GM12878 (cell line): Measurements from ENCODE around the gene TMED3. TPM values are rescaled to one million over a fixed set of nuclear protein-coding genes. Genes with fewer than 3 reads are reported as not detected.

ENCODE experiments used
- ATAC-seq: fragments of 200-7000 bp; cut with Tn5 transposase; 3 replicates; pipeline ENCODE4 v1.9.1; 2020; ENCODE audit warnings: mild to moderate bottlenecking, moderate library complexity
- BruUV-seq: library from RNA; stranded (reverse); fragments of 400-500 nt; replicated peaks from 2 replicates; lab custom pipeline; 2021; lab: Mats Ljungman, UMichigan
- CTCF ChIA-PET: fragments of 300-600 bp; sonication (Branson Sonifier 250); formaldehyde crosslinking; extraction: SDS; loops from one replicate; lab custom pipeline; 2021; ENCODE audit warnings: inconsistent platforms; lab: Yijun Ruan, JAX
- POLR2A ChIA-PET: fragments of 350-600 bp; formaldehyde crosslinking; extraction: SDS; loops from one replicate; lab custom pipeline; 2021; ENCODE audit warnings: inconsistent platforms; lab: Charles Lee
- RAD21 ChIA-PET: fragments of 300-600 bp; sonication (Branson Sonifier 250); formaldehyde crosslinking; loops from one replicate; lab custom pipeline; 2023; ENCODE audit warnings: antibody characterized with exemption; ENCODE audit not compliant: unreplicated experiment; lab: Charles Lee
- SMC1A ChIA-PET: fragments of 300-600 bp; sonication (Branson Sonifier 250); formaldehyde crosslinking; loops from one replicate; lab custom pipeline; 2023; ENCODE audit not compliant: unreplicated experiment, uncharacterized antibody; lab: Charles Lee
- DNase-seq: peaks from one replicate; pipeline ENCODE4 v3.0.0-alpha.2; 2011; ENCODE audit warnings: low read depth, low spot score
- FAIRE-seq: peaks from 3 replicates; lab custom pipeline; 2011; peaks lifted over from hg19 to GRCh38; lab: Jason Lieb, UNC
- H2AFZ ChIP-seq: 2 replicates; pipeline ENCODE4 v1.6.0; 2011; ENCODE audit warnings: low read depth, low read length, control low read depth; ENCODE audit not compliant: control insufficient read depth
- H3K27ac ChIP-seq: 2 replicates; pipeline ENCODE4 v1.5.1; 2011; ENCODE audit warnings: control low read depth; ENCODE audit not compliant: control insufficient read depth, insufficient read depth
- H3K27me3 ChIP-seq, 2 experiments: replicated peaks in 1 of 2; 2 replicates each; pipeline versions ENCODE4 v1.6.0 to v1.6.1; 2011; ENCODE audit warnings: low read length in 1 of 2; ENCODE audit not compliant: control insufficient read depth in 2 of 2, insufficient read depth in 2 of 2
- H3K36me3 ChIP-seq, 2 experiments: 2 replicates each; pipeline ENCODE4 v1.5.1; 2011; ENCODE audit warnings: low read length in 1 of 2; ENCODE audit not compliant: control insufficient read depth in 2 of 2, insufficient read depth in 2 of 2
- H3K4me1 ChIP-seq: 2 replicates; pipeline ENCODE4 v1.6.1; 2011; ENCODE audit warnings: mild to moderate bottlenecking, low read length, moderate library complexity, mixed read lengths; ENCODE audit not compliant: control insufficient read depth, insufficient read depth
- H3K4me2 ChIP-seq: 2 replicates; pipeline ENCODE4 v1.6.0; 2011; ENCODE audit warnings: control low read depth; ENCODE audit not compliant: control insufficient read depth, insufficient read depth
- H3K4me3 ChIP-seq: fragments of 200-600 bp; sonication (generic); 2 replicates; pipeline ENCODE4 v1.5.1; 2016
- H3K79me2 ChIP-seq: 2 replicates; pipeline ENCODE4 v1.6.0; 2011; ENCODE audit warnings: low read length; ENCODE audit not compliant: control insufficient read depth, insufficient read depth
- H3K9ac ChIP-seq: 2 replicates; pipeline ENCODE4 v1.8.0; 2011; ENCODE audit warnings: low read length, control low read depth, mixed read lengths; ENCODE audit not compliant: control insufficient read depth, insufficient read depth
- H3K9me3 ChIP-seq: replicated peaks from 3 replicates; pipeline ENCODE4 v1.5.1; 2011; ENCODE audit warnings: mild to moderate bottlenecking, low read length; ENCODE audit not compliant: control insufficient read depth, insufficient read depth
- H4K20me1 ChIP-seq: 2 replicates; pipeline ENCODE4 v1.6.0; 2011; ENCODE audit not compliant: control insufficient read depth, insufficient read depth
- BCL3 ChIP-seq: IDR thresholded peaks from 2 replicates; pipeline ENCODE4 v1.6.1; 2011; ENCODE audit warnings: borderline replicate concordance, low read depth, mild to moderate bottlenecking, moderate library complexity, low read length; ENCODE audit not compliant: insufficient read depth, poor library complexity, severe bottlenecking
- IRF5 ChIP-seq: fragments of 450-650 bp; IDR thresholded peaks from 2 replicates; pipeline ENCODE4 v1.6.1; 2017; ENCODE audit warnings: borderline replicate concordance
- NKRF ChIP-seq: fragments of 450-650 bp; conservative IDR thresholded peaks from 2 replicates; pipeline ENCODE4 v1.6.1; 2017; ENCODE audit warnings: mild to moderate bottlenecking, moderate library complexity
- RELB ChIP-seq: fragments of 450-650 bp; IDR thresholded peaks from 2 replicates; pipeline ENCODE4 v1.6.1; 2017; ENCODE audit warnings: low read depth, mild to moderate bottlenecking, moderate library complexity
- RFX5 ChIP-seq: IDR thresholded peaks from 2 replicates; pipeline ENCODE4 v1.6.1; 2011; ENCODE audit warnings: low read depth, low read length, improper control_type of control experiment
- SMAD5 ChIP-seq: IDR thresholded peaks from 2 replicates; pipeline ENCODE4 v1.6.1; 2016; ENCODE audit warnings: antibody characterized with exemption, low read depth
- SRF ChIP-seq, 2 experiments: IDR thresholded peaks; 2 replicates each; pipeline ENCODE4 v1.6.1; 2011; ENCODE audit warnings: low read depth in 2 of 2, low read length in 2 of 2, mild to moderate bottlenecking in 1 of 2, moderate library complexity in 1 of 2
- SUZ12 ChIP-seq: fragments of 200-600 bp; sonication (generic); IDR thresholded peaks from one replicate; pipeline ENCODE4 v1.6.1; 2018; ENCODE audit warnings: antibody characterized with exemption, mild to moderate bottlenecking; ENCODE audit not compliant: unreplicated experiment
- YY1 ChIP-seq: IDR thresholded peaks from 2 replicates; pipeline ENCODE4 v1.6.1; 2011; ENCODE audit warnings: low read depth, mild to moderate bottlenecking, low read length
- WGBS: methylation state at CpG from one replicate; pipeline ENCODE4 v1.1.6; 2016; ENCODE audit warnings: low lambda C conversion rate; ENCODE audit not compliant: insufficient replicate concordance, insufficient coverage; ENCODE audit errors: missing lambda C conversion rate; 5-methylcytosine and 5-hydroxymethylcytosine counted together
- in situ Hi-C: fragments of 300-500 bp; cut with MboI; formaldehyde crosslinking; loops from 9 replicates; pipeline ENCODE4 v1.14.3; 2018; ENCODE audit warnings: mixed read lengths
- intact Hi-C: fragments of 100-400 bp; cut with micrococcal nuclease; formaldehyde crosslinking; loops from one replicate; pipeline ENCODE4 v1.14.2; 2022; ENCODE audit not compliant: unreplicated experiment
- polyA plus RNA-seq, 11 experiments: library from polyadenylated mRNA; depleted of rRNA in 4 of 11; unstranded in 6 of 11; stranded (reverse) in 5 of 11; fragments of >200 nt; fragmentation: Nextera tagmentation in 4 of 11; fragmentation: Illumina TruSeq in 1 of 11; extraction: Ambion mirVana in 4 of 11; extraction: Trizol in 1 of 11; gene quantifications; 1 replicate in 1 of 11; 2 replicates in 10 of 11; pipeline versions ENCODE4 v1.2.1 to v1.2.3, GENCODE V29; 2011 to 2016; ENCODE audit warnings: inconsistent platforms in 2 of 11, missing spikeins in 2 of 11, low read depth in 1 of 11
- total RNA-seq, 4 experiments: library from RNA; depleted of rRNA in 3 of 4; stranded (reverse); fragments of >200 nt in 3 of 4; fragmentation: Illumina TruSeq in 1 of 4; extraction: Trizol in 1 of 4; gene quantifications; 2 replicates each; pipeline versions ENCODE4 v1.2.1 to v1.2.3, GENCODE V29; 2013 to 2021

The TMED3 gene
- total and polyA plus RNA-seq, 10 of the 15 experiments (the other 5 are each of a cell fraction or from before 2014, with no cell fraction given), result 7.6 to 95.8 (median 54.9) TPM

GRCh38 chr15:79322945-79323344 lies 12.0 kb downstream of the TMED3 start:
- intact Hi-C loops, result no loop called here
- RAD21 ChIA-PET, result no interaction called here
- no peak for FAIRE-seq

GRCh38 chr15:79329171-79329611 lies 18.3 kb downstream of the TMED3 start:
- RAD21 ChIA-PET, result interaction anchor here (2.2 kb wide), 1 partner anchor 11 kb away, joined by 7 read pairs; no protein-coding TSS in a partner anchor
- no TSS peak for BruUV-seq
- Histone ChIP-seq H3K4me3 (no peak overlapping the region), H3K79me2 (no peaks in the 10 kb centered on the region), H3K4me1 (peaks cover 5% of the 10 kb centered on the region), H3K9me3 (no peaks in the 10 kb centered on the region), H2AFZ (no peak overlapping the region), H3K36me3 (peaks cover 3 to 7% of the 10 kb centered on the region in 2 experiments), H3K4me2 (no peak overlapping the region), H3K27me3 (no peaks in the 10 kb centered on the region), H4K20me1 (no peaks in the 10 kb centered on the region), H3K9ac (no peak overlapping the region), H3K27ac (no peak overlapping the region)
- DNase-seq (no peak), FAIRE-seq (no peak), ATAC-seq (no peak)
- SMC1A ChIA-PET, result no interaction called here
- intact Hi-C loops (no loop called here), in situ Hi-C loops (no loop called here)
- CTCF ChIA-PET, result interaction anchor here (2.4 kb wide), 1 partner anchor 11 kb away, joined by 8 read pairs; no protein-coding TSS in a partner anchor
- 95% methylated on average over 2 of the region's 2 CpGs for WGBS
- POLR2A ChIA-PET, result no interaction called here
- TF ChIP-seq SMAD5 (no peak), RELB (no peak), SUZ12 (no peak), NKRF (no peak), SRF (IDR thresholded peaks at IDR 0.05; ENCODE audit: low read depth in 2 of 2, low read length in 2 of 2) (no peak), BCL3 (no peak)

More at GRCh38 chr15:79322945-79323344, 12.0 kb downstream of the TMED3 start:
- TF ChIP-seq YY1 (no peak), RFX5 (no peak), IRF5 (no peak)
- ChIA-PET POLR2A (no interaction called here), SMC1A (interaction anchor here (1.1 kb wide), 1 partner anchor 115 kb away, joined by 3 read pairs; no protein-coding TSS in a partner anchor), CTCF (interaction anchor here (0.7 kb wide), 1 partner anchor 17 kb away, joined by 3 read pairs; no protein-coding TSS in a partner anchor)
- H4K20me1 ChIP-seq, result no peaks in the 10 kb centered on the region
- peaks cover under 1 to 17% of the 10 kb centered on the region in 2 experiments for H3K36me3 ChIP-seq
- ATAC-seq (no peak), DNase-seq (no peak)
- H3K79me2 ChIP-seq, result no peaks in the 10 kb centered on the region
- in situ Hi-C loops, result no loop called here
- H2AFZ ChIP-seq, result no peak overlapping the region
- no peaks in the 10 kb centered on the region for H3K4me1 ChIP-seq
- H3K4me2 ChIP-seq, result no peak overlapping the region
- WGBS, result 70% methylated on average over 6 of the region's 6 CpGs
- no peak overlapping the region for H3K27ac ChIP-seq
- H3K9me3 ChIP-seq, result no peaks in the 10 kb centered on the region
- H3K27me3 ChIP-seq, result no peaks in the 10 kb centered on the region
- no peak overlapping the region for H3K4me3 ChIP-seq
- BruUV-seq, result no TSS peak
- H3K9ac ChIP-seq, result no peak overlapping the region
